Measurements from ENCODE around the gene ZNF385A.
A peak's percentile ranks its signal among the peaks of the same experiment; 100 is the strongest.

The ZNF385A gene, protein sequence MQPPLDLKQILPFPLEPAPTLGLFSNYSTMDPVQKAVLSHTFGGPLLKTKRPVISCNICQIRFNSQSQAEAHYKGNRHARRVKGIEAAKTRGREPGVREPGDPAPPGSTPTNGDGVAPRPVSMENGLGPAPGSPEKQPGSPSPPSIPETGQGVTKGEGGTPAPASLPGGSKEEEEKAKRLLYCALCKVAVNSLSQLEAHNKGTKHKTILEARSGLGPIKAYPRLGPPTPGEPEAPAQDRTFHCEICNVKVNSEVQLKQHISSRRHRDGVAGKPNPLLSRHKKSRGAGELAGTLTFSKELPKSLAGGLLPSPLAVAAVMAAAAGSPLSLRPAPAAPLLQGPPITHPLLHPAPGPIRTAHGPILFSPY

DNA sequence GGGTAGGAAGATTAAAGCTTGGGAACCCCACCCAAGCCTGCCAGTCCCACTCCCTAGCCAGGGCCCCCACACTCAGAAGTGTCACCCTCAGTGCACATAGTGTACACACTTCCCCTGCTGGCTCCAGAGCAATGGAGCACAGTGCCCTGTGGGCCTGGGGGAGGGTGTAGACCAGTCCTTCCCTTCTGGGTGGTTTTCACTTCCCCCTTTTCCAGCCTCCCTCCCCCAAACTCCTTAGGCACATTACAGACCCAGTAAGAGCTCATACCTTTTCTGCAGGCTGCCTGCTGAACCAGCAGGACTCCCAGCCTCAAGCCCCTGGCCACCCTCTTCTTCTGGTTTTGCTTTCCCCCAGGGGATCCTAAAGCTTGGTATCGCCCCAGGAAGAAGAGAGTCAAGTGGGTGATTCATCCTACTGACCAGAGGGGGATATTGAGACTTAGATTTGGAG, at the start of gene ZNF385A:
Gene ZNF385A (minus strand): TSS at position 143 of the 451 bp plus-strand sequence. CDS start 219 bp downstream, outside the sequence.
- DNase-seq = no peak

DNA sequence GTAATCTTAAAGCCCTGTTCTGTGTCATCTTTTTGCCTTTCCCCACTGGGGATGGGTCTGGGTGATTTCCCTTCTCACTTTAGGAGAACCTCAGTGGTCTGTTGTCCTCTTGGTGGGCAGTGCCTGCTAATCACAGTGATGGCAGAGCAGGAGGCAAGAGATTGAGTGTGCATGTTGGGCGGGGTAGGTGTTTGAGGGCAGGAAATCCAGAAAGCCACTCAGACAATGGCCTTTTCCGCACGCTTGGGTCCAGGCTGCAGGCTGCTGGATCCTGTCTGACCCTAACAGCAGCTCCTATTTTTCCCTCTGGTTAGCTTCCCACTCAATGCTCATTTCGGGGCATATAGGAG, 48.3 kb upstream of the ZNF385A start:
- DNase-seq = no peak

DNA sequence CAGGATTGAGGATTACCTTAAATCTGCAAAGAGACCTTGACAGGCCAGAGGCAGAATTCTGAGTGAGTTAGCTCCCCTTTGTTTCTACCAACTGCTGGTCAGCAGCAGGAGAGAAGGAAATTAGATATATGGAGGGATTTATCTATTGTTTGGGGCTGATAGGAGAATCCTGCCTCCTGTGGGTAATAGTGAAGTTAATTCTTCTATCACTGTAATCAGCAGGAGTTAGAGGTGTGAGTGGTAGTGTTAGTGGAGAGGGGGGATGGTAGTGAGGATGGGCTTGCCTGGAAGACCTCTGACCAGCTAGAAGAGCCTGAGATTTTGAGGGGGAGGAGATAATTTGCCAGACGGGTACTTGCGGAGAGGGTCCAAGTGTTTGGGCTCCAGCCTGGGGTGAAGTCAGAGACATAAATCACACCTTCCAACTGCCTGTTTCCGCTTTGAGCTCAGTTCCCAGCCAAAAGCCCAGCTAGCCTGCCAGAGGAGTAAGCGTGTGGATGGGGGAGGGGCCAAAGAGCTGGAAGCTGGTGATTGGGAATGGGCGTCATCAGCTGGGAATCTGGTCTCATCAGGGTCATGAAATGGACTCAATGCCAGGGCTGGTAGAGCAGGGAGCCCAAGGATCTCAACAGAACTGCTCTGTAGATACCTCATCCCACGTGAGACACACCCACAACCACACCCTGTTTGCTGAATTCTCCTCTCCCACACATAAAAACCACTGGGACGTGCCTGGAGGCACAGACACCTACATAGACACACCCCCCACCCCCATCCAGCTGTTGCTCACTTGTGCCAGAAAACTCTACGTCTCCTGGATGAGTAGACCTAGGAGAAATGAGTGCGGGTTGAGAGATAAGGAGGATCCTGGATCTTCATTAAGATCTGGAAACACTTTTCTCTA, 47.6 kb upstream of the ZNF385A start:
- peak; percentile 43 for DNase-seq

DNA sequence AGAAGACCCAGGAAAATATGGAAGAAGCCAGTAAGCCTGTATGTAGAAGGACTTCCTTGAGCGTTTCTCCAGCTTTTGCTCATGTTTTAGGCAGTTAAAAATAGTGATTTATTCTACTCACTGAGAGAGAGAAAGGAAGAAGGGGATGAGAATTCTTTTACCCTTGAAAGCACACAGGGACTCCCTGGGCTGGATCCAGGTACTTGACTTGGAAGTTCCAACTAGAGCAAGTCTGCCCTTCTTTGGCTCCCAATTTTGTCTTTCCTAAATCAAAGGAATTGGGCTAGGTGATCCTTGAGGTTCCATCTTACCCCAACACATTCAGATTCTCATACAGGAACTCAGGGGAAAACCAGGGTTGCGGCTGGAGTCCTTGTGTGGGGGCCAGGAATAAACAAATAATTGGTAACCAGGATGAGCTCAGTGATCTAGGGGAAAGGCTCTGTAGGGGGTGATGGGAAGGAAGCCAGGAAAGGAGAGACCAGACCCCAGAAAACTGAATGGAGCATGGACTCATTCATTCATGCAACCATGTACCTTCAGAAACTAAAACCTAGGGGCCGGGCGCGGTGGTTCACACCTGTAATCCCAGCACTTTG, 46.0 kb upstream of the ZNF385A start:
- no peak for DNase-seq

DNA sequence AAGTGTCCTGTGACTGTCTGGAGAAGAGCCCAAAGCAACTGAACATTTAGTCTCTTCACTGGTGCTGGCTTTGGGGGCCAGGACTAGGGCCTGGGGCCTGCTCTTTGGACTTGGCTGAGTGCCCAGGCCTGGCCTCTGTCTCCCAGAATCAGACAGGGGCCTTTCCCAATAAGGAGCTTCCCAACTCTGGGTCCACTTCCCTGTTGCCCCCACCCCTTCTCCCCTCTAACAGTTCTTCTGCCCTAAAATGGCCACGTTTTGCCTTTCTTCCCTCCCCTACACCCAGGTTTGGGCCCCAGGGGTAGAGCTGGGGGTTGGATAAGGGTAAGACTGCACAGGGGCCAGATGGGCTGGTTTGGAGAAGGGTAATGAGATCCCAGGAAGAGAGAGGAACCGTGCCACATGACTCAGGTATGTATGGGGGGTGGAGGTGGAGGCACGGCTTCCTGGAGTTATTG, 44.5 kb upstream of the ZNF385A start:
- DNase-seq = no peak

DNA sequence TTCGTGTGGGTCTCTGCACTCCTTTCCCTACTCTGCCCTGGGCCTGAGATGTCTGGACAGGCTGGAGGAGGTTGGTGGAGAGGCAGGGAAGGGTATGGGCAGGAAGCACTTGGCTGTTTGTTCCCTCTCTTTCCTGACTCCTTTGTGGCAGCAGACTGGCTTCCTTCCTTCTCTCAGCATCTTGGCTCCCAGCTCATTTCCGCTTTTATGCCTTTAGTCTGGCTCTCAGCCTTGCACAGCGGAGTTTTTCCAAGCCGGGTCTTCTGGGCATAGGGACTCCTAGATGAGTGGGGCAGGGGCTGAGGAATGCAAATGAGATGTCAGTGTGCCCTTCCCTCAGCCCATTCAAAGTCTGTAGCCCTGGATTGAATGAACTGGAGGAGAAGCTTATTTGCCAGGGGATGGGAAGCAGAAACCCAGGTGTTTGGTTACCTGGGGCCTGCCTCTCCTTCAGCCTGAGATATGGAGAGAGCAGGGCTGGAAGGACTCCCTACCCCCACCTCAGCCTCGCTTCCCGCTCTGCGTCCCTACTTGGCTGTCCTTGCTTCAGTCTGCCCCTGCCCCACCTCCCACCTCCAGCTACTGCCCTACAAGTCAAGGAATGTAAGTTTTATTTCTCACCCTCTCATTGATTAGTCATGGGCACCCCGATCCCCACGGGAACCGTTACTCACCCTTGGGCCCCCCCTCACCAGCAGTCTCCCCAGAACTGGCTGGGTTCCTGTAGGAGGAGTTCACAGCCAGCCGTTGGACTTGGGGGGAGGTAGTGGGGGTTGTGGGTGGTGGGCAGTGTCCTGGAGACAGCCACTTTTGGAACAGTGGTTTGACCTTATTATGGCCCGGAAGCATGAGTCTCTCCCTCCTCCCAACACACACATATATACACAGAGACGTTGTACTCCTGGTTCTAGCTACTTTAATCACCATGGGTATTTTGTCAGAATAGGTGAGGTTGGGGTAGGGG, 43.8 kb upstream of the ZNF385A start:
- no peak for DNase-seq

DNA sequence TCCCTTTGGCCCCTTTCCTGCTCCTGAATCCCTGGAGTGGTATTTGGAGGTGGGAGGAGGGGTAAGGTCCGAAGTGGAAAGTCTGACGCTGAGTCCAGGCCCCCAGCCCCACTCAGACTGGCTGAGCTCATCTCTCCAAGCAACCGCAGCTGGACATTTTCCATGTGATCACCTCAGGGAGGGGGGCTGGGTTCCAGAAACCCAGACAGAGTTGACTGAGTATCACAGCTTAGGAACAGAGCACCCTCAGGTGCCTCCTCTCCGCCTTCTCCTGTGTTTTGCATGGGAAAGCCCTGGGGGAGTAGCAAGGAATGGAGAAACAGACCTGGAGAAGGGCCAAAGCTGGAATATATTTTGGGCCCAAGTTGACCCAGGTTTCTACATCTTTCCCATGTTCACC, 42.6 kb upstream of the ZNF385A start:
- DNase-seq = no peak

DNA sequence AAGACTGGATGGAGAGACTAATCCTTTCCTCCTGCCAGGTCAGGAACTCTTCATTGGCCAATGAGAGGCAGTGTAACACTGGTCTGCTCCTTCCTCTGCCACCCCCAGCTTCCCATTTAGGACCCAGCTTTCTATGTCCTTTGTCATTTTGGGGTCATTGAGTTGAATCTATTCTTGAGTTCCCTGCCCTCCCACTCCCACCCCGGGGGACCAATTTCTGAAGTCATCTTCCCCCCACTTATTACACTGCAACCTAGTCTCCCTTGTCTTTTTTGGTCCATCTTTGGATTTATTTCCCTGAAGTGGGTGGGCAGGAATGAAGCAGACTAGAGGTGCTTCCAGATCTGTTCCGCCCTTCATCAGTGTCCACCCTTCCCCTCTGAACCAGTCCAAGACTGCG, 42.2 kb upstream of the ZNF385A start:
- DNase-seq = no peak

DNA sequence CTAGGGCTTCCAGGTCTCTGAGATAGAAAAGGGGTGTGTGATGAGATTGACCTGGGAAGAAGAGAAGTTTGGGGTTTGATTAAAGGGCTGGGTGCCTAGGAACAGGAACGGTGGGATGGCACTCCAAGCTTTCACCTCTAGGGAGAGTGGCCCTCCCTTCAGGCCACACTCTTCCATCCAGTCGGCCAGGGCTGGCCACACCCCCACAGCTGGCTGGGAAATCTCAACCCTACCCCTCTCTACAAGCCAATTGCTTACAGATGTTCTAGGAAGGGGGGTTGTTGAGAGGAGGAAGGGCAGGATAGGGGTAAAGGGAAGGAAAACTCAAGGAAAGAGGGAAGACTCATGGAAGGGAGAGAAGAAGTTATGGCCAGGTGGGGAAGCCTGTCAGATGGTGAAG, 41.2 kb upstream of the ZNF385A start:
- DNase-seq = no peak

DNA sequence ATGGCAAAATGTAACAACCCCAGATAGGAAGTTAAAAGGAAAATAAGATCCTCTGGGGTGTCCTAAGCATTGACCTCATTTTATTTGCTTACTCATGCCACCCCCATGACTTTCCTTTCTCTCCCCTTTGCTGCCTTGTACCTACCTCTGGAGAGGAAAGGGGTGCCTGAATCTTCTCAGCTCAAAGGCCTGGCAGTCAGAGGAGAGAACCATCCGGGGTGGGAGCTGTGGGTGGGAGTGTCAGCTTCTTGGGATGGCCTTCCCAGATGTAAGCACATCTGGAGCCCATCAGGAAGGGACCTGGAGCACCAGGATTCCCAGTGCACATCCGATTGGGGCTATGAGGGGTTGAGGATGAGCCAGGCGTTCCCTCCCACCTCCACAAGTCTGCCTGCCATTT, 39.7 kb upstream of the ZNF385A start:
- DNase-seq = no peak

DNA sequence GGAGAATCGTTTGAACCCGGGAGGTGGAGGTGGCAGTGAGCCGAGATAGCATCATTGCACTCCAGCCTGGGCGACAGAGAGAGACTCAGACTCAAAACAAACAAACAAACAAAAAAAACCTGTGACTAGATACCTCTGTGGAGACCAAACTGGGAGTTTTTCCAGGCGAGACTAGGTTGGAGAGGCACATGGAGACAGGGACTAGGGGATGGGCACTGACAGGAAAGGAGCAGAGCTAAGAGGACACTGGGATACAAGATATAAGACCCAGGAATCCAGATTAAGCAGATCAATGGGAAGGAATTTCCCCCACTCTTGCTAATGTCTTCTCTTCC, 39.2 kb upstream of the ZNF385A start:
- DNase-seq = no peak

DNA sequence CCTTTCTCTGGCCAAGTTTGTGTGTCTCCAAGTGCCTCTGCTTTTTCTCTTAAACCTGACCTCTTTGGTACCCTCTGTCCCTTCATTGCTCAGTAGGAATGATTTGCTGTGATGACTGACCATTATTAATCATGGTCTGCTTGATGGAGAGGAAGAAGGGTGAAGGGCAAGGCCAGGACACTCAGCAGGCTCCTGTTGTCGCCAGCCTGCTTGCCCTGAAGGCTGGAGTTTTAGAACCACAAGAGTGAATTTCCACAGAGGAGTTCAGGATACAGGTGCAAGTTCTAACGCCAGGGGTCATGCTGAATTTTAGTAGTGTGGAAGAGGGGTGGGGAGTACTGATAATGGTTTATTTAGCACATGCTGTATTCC, 37.3 kb upstream of the ZNF385A start:
- no peak for DNase-seq

DNA sequence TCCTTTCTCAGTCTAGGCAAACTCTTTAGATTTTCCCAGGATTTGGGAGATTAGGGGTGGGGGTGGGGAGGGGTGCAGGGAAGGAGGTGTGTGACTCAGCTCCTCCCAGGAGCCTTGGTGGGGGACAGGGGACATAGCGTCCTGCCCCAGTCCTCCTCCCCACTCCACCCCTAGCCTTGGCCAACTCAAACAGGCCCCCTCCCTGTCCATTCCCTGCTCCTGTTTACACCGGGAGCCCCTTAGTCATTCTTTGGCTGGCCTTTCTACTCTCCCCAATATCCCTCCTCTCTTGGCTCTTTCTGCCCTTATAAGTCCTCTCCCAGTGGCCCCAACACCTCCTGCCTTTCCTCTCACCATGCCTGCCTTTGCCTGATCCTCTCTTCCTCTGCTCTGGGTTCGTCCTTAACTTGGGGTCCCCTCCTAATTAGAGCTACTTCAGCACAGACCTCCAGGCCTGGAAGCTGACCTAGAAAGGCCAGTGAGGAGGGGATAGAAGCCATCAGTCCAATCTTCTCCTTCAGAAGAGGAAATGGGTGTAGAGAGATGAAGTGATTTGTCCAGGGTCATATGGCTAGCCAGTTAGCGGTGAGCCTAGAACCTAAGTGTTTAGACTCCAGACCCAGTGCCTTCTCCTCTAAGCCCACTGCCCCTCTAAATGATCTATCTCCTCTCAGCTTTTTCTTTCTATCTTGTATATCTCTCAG, 36.8 kb upstream of the ZNF385A start:
- DNase-seq = no peak

DNA sequence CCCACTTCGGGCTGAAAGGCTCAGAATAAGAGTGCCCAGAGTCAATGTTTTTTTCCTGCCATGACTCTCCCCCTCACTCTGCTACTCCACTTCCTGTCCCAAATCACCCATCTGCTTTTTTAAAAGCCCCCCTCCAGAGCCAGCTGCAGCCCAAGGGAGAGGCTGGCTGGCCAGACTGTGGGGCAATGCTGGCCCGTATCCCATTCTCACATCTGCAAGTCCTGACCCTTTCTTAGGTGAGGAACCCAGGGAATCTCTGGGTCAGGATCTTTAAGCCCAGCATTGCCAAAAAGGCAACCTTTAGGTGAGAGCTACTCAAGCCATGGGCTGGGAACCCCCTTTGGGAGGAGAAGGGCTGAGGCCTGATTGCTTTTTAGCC, 36.2 kb upstream of the ZNF385A start:
- DNase-seq = no peak

DNA sequence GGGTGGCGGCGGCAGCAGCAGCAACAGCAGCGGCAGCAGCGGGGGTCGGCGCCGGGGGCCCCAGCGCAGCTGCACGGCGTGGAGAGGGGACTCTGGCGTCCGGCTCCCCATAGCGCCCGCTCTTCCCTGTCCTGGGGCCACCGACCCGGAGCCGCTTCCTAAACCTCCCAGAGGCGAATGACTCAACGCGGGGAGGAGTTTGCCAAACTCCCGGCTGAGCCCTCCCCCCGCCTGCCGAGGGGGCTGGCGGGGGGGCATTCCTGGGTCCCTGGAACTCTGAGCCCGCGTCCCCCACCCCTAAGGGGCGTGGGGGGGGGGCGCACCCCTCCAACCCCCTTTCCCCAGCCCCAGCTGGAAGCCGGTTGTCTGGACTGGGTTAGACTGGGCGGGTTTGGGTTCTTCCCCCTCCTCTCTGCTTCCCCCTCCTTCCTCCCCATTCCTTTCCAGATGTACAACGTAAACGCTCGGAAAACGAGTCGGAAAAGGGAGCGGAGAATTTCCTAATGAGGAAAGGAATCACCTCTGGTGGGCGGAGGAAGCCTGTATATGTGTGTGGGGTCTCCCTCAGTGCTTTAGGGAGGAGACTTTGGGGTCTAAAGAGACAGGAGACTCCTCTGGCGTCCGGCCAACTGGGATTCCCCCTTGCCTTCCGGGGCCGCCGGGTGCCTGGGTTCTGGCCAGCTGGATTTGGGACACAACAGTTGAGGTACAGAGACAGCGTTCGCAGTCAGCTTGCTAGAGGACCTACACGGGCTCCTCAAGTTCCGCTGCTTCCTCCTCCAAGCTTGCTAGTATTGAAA, 34.8 kb upstream of the ZNF385A start, which contains the start of gene ITGA5:
Gene ITGA5 (minus strand): TSS at position 179 of the 800 bp plus-strand sequence. CDS start 68 bp downstream, at position 111.
- DNase-seq = peak; percentile 53

DNA sequence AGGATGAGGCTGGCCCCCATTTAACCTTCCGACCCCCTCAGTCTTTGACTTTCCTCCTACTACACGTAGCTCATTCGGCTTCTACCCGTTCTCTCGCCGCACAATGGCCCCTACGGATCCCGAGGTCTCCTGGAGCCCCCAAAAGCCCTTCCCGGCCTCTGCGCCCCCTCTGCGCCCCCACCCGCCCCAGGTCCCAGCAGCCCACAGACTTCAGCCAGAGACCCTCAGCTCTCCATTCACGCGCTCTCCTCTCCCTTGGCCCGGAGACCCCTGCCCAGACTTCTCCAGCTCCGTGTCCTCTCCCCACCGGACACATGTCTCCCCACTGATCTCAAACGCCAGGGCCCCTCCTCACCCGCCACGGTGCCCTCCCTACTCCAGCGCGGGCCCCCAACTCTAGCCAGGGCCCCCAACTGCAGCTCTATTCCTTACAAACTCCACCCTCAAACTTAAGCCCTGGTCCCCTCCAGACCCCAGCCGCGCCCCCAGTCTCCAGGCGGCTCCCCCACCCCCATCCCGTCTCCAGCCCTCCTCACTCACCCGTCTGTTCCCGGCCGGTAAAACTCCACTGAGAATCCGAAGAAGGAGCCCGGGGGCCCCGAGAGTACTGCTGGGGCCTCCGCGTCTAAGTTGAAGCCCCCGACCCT, 34.0 kb upstream of the ZNF385A start:
- no peak for DNase-seq

DNA sequence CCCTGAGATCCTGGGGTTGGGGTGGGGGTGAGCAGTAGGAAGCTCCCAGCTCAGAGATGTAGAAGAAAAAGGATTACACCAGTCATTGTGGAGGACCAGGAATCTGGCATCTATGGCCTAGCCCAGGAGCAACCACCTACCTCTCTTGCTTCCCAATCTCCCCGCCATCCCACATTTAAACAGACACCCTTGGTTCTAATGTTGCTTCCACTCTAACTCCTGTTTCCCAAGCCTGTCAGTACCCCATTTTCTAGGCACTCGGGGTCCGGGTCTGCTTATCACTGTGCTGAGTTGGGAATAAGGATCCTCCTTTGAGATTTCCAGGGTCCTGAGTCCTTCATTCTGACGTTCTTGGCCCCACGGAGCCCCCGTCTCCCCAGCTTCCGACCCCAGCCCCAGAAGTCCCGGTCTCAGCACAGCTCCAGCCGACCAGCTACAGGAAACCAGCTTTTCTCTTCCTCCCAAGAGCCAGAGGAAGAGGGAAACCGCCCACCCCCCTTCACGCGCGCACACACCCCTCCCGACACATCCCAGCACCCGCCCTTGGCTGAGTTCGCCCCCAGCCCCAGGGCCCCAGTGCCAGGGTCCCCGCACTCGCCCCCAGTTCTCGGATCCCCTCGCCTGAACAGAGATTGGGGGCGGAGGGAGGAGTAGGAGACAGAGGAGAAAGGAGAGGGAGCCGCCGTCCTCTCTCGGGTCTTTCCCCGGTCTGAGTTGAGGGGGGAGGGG, 33.3 kb upstream of the ZNF385A start:
- no peak for DNase-seq

DNA sequence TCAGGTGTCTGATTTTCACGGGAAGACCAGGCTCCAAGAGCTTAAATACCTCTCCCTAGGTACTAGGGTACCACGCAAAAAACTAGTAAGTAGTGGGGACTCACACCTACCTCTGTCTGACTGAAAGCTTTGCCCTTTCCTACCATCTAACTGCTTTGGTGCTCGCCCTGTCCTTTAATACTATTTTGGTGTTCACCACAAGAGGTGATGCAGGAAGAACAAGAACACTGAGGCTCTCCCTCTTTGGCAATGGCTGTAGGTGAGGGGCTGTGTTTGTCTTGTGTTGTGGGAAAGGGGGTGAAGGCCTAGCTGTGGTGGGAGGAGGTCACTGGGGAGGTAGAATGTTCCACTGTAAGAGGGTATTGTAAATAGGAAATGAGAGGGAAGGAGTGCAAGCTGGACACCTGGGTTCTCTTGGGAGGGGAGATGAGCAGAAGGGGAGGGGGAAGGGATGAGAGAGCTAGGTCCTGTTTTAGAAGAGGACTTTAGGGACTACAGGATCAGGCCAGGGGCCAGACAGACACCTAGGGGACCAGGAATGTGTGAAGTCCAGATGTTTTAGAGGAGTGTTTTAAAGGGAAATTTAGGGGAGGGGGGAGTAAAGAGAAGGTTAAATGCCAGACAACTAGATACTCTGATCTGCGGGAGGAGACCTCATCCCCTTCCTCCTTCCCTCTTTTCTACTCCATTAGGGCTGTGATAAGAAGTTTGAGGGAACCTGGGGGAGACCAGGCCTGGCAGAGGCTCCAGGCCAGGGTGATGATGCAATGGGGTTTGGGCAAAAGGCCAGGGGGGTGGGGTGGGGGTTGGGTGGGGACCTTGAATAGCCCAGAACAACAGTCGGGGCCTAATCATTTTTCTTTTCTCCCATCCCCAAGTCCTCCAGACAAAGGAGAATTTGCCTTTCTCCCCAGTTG, 32.4 kb upstream of the ZNF385A start:
- DNase-seq = no peak

Measured in activated CD4-positive, alpha-beta T cell treated with anti-CD3 and anti-CD28 coated beads for 48 hours (primary cell).